Activated naive CD8-positive, alpha-beta T cell (primary cell): Measurements from ENCODE around the gene PCDH9.

ENCODE experiments used
- H3K27ac Mint-ChIP-seq: one replicate; pipeline ENCODE4 v1.8.0; 2021; ENCODE audit warnings: mixed read lengths
- H3K27me3 Mint-ChIP-seq: one replicate; pipeline ENCODE4 v1.8.0; 2021; ENCODE audit warnings: mixed read lengths
- H3K36me3 Mint-ChIP-seq: one replicate; pipeline ENCODE4 v1.8.0; 2021; ENCODE audit warnings: mixed read lengths
- H3K4me1 Mint-ChIP-seq: one replicate; pipeline ENCODE4 v1.8.0; 2021; ENCODE audit warnings: low read depth, mixed read lengths
- H3K4me3 Mint-ChIP-seq: one replicate; pipeline ENCODE4 v1.8.0; 2021; ENCODE audit warnings: mild to moderate bottlenecking, mixed read lengths
- H3K9me3 Mint-ChIP-seq: one replicate; pipeline ENCODE4 v1.8.0; 2021; ENCODE audit warnings: low read depth, mixed read lengths

Gene PCDH9

GRCh38 chr13:67229481-67230403 is at the start of gene PCDH9:
Gene PCDH9 (minus strand): TSS chr13:67230336. CDS start chr13:67228440, 1,896 bp downstream.
- Mint-ChIP-seq H3K4me1 (peaks cover 6% of the 10 kb centered on the region), H3K36me3 (no peaks in the 10 kb centered on the region), H3K4me3 (no peak within 1 kb of the TSS), H3K27me3 (peaks cover 11% of the 10 kb centered on the region), H3K9me3 (no peaks in the 10 kb centered on the region), H3K27ac (peak within 1 kb of the TSS; percentile 68)

- Mint-ChIP-seq H3K9me3 (peaks cover 4% of the 10 kb centered on the region), H3K4me1 (no peaks in the 10 kb centered on the region), H3K27ac (no peak overlapping the region), H3K36me3 (no peaks in the 10 kb centered on the region), H3K27me3 (no peaks in the 10 kb centered on the region), H3K4me3 (no peak overlapping the region)
Measured at GRCh38 chr13:67278235-67278634, 48.1 kb upstream of the PCDH9 start.

GRCh38 chr13:67277581-67277980 is 47.4 kb upstream of the PCDH9 start:
- no peak overlapping the region for H3K4me3 Mint-ChIP-seq
- H3K27ac Mint-ChIP-seq: no peak overlapping the region
- H3K27me3 Mint-ChIP-seq: no peaks in the 10 kb centered on the region
- H3K4me1 Mint-ChIP-seq: no peaks in the 10 kb centered on the region
- H3K36me3 Mint-ChIP-seq: no peaks in the 10 kb centered on the region
- H3K9me3 Mint-ChIP-seq: peaks cover 4% of the 10 kb centered on the region

GRCh38 chr13:67275351-67275960 is 45.3 kb upstream of the PCDH9 start:
- Mint-ChIP-seq H3K27ac (no peak overlapping the region), H3K4me3 (no peak overlapping the region), H3K4me1 (no peaks in the 10 kb centered on the region), H3K27me3 (no peaks in the 10 kb centered on the region), H3K36me3 (no peaks in the 10 kb centered on the region), H3K9me3 (peaks cover 4% of the 10 kb centered on the region)

GRCh38 chr13:67273001-67273400 is 42.9 kb upstream of the PCDH9 start:
- Mint-ChIP-seq H3K4me3 (no peak overlapping the region), H3K27me3 (no peaks in the 10 kb centered on the region), H3K27ac (no peak overlapping the region), H3K4me1 (no peaks in the 10 kb centered on the region), H3K9me3 (peaks cover 4% of the 10 kb centered on the region), H3K36me3 (no peaks in the 10 kb centered on the region)

- no peaks in the 10 kb centered on the region for H3K27me3 Mint-ChIP-seq
- H3K4me1 Mint-ChIP-seq: no peaks in the 10 kb centered on the region
- no peak overlapping the region for H3K4me3 Mint-ChIP-seq
- H3K36me3 Mint-ChIP-seq: no peaks in the 10 kb centered on the region
- H3K9me3 Mint-ChIP-seq: no peaks in the 10 kb centered on the region
- no peak overlapping the region for H3K27ac Mint-ChIP-seq
Measured at GRCh38 chr13:67267136-67267535, 37.0 kb upstream of the PCDH9 start.

- H3K4me1 Mint-ChIP-seq: no peaks in the 10 kb centered on the region
- H3K4me3 Mint-ChIP-seq: no peak overlapping the region
- H3K27me3 Mint-ChIP-seq: no peaks in the 10 kb centered on the region
- no peaks in the 10 kb centered on the region for H3K36me3 Mint-ChIP-seq
- H3K27ac Mint-ChIP-seq: no peak overlapping the region
- H3K9me3 Mint-ChIP-seq: no peaks in the 10 kb centered on the region
Measured at GRCh38 chr13:67259208-67259607, 29.1 kb upstream of the PCDH9 start.

- H3K27me3 Mint-ChIP-seq: no peaks in the 10 kb centered on the region
- no peak overlapping the region for H3K4me3 Mint-ChIP-seq
- H3K9me3 Mint-ChIP-seq: no peaks in the 10 kb centered on the region
- H3K36me3 Mint-ChIP-seq: no peaks in the 10 kb centered on the region
- H3K27ac Mint-ChIP-seq: no peak overlapping the region
- H3K4me1 Mint-ChIP-seq: no peaks in the 10 kb centered on the region
Measured at GRCh38 chr13:67258482-67258881, 28.3 kb upstream of the PCDH9 start.

GRCh38 chr13:67238861-67239260 is 8.7 kb upstream of the PCDH9 start:
- Mint-ChIP-seq H3K9me3 (no peaks in the 10 kb centered on the region), H3K4me1 (no peaks in the 10 kb centered on the region), H3K4me3 (no peak overlapping the region), H3K36me3 (no peaks in the 10 kb centered on the region), H3K27ac (no peak overlapping the region), H3K27me3 (no peaks in the 10 kb centered on the region)

GRCh38 chr13:67238277-67238859 is 8.2 kb upstream of the PCDH9 start:
- no peaks in the 10 kb centered on the region for H3K27me3 Mint-ChIP-seq
- H3K27ac Mint-ChIP-seq: no peak overlapping the region
- no peaks in the 10 kb centered on the region for H3K4me1 Mint-ChIP-seq
- no peaks in the 10 kb centered on the region for H3K36me3 Mint-ChIP-seq
- no peaks in the 10 kb centered on the region for H3K9me3 Mint-ChIP-seq
- H3K4me3 Mint-ChIP-seq: no peak overlapping the region

GRCh38 chr13:67235265-67235664 is 5.1 kb upstream of the PCDH9 start:
- H3K36me3 Mint-ChIP-seq: no peaks in the 10 kb centered on the region
- H3K4me3 Mint-ChIP-seq: no peak overlapping the region
- no peaks in the 10 kb centered on the region for H3K9me3 Mint-ChIP-seq
- no peak overlapping the region for H3K27ac Mint-ChIP-seq
- H3K4me1 Mint-ChIP-seq: peaks cover 6% of the 10 kb centered on the region
- peaks cover 3% of the 10 kb centered on the region for H3K27me3 Mint-ChIP-seq

- Mint-ChIP-seq H3K36me3 (no peaks in the 10 kb centered on the region), H3K4me3 (no peak overlapping the region), H3K27me3 (peaks cover 9% of the 10 kb centered on the region), H3K27ac (no peak overlapping the region), H3K9me3 (no peaks in the 10 kb centered on the region), H3K4me1 (peaks cover 6% of the 10 kb centered on the region)
Measured at GRCh38 chr13:67232384-67232783, 2.2 kb upstream of the PCDH9 start.

- H3K36me3 Mint-ChIP-seq: no peaks in the 10 kb centered on the region
- H3K9me3 Mint-ChIP-seq: no peaks in the 10 kb centered on the region
- H3K27ac Mint-ChIP-seq: no peak overlapping the region
- peaks cover 6% of the 10 kb centered on the region for H3K4me1 Mint-ChIP-seq
- H3K27me3 Mint-ChIP-seq: peaks cover 9% of the 10 kb centered on the region
- no peak overlapping the region for H3K4me3 Mint-ChIP-seq
Measured at GRCh38 chr13:67231289-67232000, 1.3 kb upstream of the PCDH9 start.

GRCh38 chr13:67230404-67231288 is 510 bp upstream of the PCDH9 start:
- Mint-ChIP-seq H3K9me3 (no peaks in the 10 kb centered on the region), H3K36me3 (no peaks in the 10 kb centered on the region), H3K4me1 (peaks cover 6% of the 10 kb centered on the region), H3K27me3 (peaks cover 11% of the 10 kb centered on the region), H3K27ac (peak overlapping the region; percentile 68), H3K4me3 (no peak overlapping the region)
